Loucy (cell line): Measurements from ENCODE around the gene PPARG.
"Not testable (repeated sequence)": the region's sequence is repeated elsewhere in the genome, so short reads cannot be mapped to it uniquely, and the experiment has no call there.

Experiments used
- H2AFZ ChIP-seq: fragments of 200-600 bp; sonication (generic); 2 replicates; pipeline ENCODE4 v1.6.0; 2016; ENCODE audit warnings: antibody characterized with exemption, mild to moderate bottlenecking, low read length, moderate library complexity
- H3F3A ChIP-seq: fragments of 200-600 bp; 2 replicates; pipeline ENCODE4 v1.6.0; 2016; ENCODE audit warnings: antibody characterized with exemption, low read depth, mild to moderate bottlenecking
- H3K27me3 ChIP-seq: fragments of 200-600 bp; sonication (generic); 2 replicates; pipeline ENCODE4 v1.6.1; 2014; ENCODE audit warnings: low read length, mild to moderate bottlenecking; ENCODE audit not compliant: insufficient read depth, poor library complexity, severe bottlenecking
- H3K36me3 ChIP-seq: fragments of 200-600 bp; sonication (generic); 2 replicates; pipeline ENCODE4 v1.6.1; 2016; ENCODE audit warnings: low read length; ENCODE audit not compliant: insufficient read depth
- H3K4me1 ChIP-seq: fragments of 200-600 bp; sonication (generic); 2 replicates; pipeline ENCODE4 v1.5.1; 2014; ENCODE audit warnings: low read length, mild to moderate bottlenecking; ENCODE audit not compliant: insufficient read depth, poor library complexity, severe bottlenecking
- H3K4me2 ChIP-seq: fragments of 200-600 bp; sonication (generic); 2 replicates; pipeline ENCODE4 v1.6.0; 2014; ENCODE audit warnings: antibody characterized with exemption, low read length, low read depth, mild to moderate bottlenecking; ENCODE audit not compliant: poor library complexity, severe bottlenecking
- H3K4me3 ChIP-seq: fragments of 200-600 bp; sonication (generic); 2 replicates; pipeline ENCODE4 v1.5.1; 2014; ENCODE audit warnings: low read length, mild to moderate bottlenecking, mixed read lengths; ENCODE audit not compliant: poor library complexity, severe bottlenecking
- H3K79me2 ChIP-seq: fragments of 200-600 bp; sonication (generic); 2 replicates; pipeline ENCODE4 v1.6.1; 2014; ENCODE audit warnings: low read length; ENCODE audit not compliant: insufficient read depth
- H3K9ac ChIP-seq: fragments of 200-600 bp; sonication (generic); 2 replicates; pipeline ENCODE4 v1.6.0; 2014; ENCODE audit warnings: mild to moderate bottlenecking, low read depth, low read length, moderate library complexity; ENCODE audit not compliant: poor library complexity, severe bottlenecking
- H3K9me2 ChIP-seq: fragments of 200-600 bp; sonication (generic); replicated peaks from 2 replicates; pipeline ENCODE4 v1.6.1; 2016; ENCODE audit warnings: low read depth, low read length, mixed read lengths
- H3K9me3 ChIP-seq: fragments of 200-600 bp; sonication (generic); 2 replicates; pipeline ENCODE4 v1.6.1; 2014; ENCODE audit warnings: mild to moderate bottlenecking, antibody characterized with exemption, low read length, low read depth; ENCODE audit not compliant: insufficient read depth
- H4K20me1 ChIP-seq: fragments of 200-600 bp; sonication (generic); 2 replicates; pipeline ENCODE4 v1.6.0; 2014; ENCODE audit warnings: antibody characterized with exemption, low read length, mild to moderate bottlenecking; ENCODE audit not compliant: insufficient read depth, poor library complexity, severe bottlenecking
- CTCF ChIP-seq: fragments of 200-600 bp; sonication (generic); conservative IDR thresholded peaks from 2 replicates; pipeline ENCODE4 v1.5.1; 2014; ENCODE audit warnings: mild to moderate bottlenecking, antibody characterized with exemption, low read length
- EZH2phosphoT487 ChIP-seq: fragments of 200-600 bp; IDR thresholded peaks from 2 replicates; pipeline ENCODE4 v1.6.1; 2018; ENCODE audit warnings: antibody characterized with exemption, mild to moderate bottlenecking, moderate library complexity, borderline replicate concordance

PPARG gene

GRCh38 chr3:12383218-12383617 lies 94.3 kb downstream of the PPARG start:
- Histone ChIP-seq H3K4me3 (no peak overlapping the region), H3K4me2 (no peak overlapping the region), H3K9ac (no peak overlapping the region), H3K4me1 (peaks cover 35% of the 10 kb centered on the region), H4K20me1 (no peaks in the 10 kb centered on the region), H3K9me2 (no peaks in the 10 kb centered on the region), H3F3A (no peaks in the 10 kb centered on the region; the same call in 1 of the 2 replicates), H2AFZ (no peak overlapping the region), H3K79me2 (no peaks in the 10 kb centered on the region), H3K9me3 (no peaks in the 10 kb centered on the region), H3K36me3 (no peaks in the 10 kb centered on the region), H3K27me3 (peaks cover 5% of the 10 kb centered on the region)
- TF ChIP-seq CTCF, result no peak
- TF ChIP-seq EZH2phosphoT487, result no peak

- Histone ChIP-seq H3K9me3 (no peaks in the 10 kb centered on the region), H3K36me3 (no peaks in the 10 kb centered on the region)
Measured at GRCh38 chr3:12384451-12385233, 95.8 kb downstream of the PPARG start.

GRCh38 chr3:12386514-12387291 lies 97.8 kb downstream of the PPARG start:
- H3F3A ChIP-seq, H3K27me3 ChIP-seq, H3K9me2 ChIP-seq, H4K20me1 ChIP-seq, H3K4me3 ChIP-seq, H2AFZ ChIP-seq, H3K79me2 ChIP-seq, H3K4me2 ChIP-seq, H3K9ac ChIP-seq, H3K9me3 ChIP-seq, H3K36me3 ChIP-seq: not testable (repeated sequence)
- peaks cover 11% of the 10 kb centered on the region for H3K4me1 ChIP-seq

More at GRCh38 chr3:12384451-12385233, 95.8 kb downstream of the PPARG start:
- TF ChIP-seq CTCF (no peak), EZH2phosphoT487 (no peak)
- peak overlapping the region; percentile 7 for H3K4me2 ChIP-seq
- no peak overlapping the region for H2AFZ ChIP-seq
- no peaks in the 10 kb centered on the region for H3K9me2 ChIP-seq
- no peaks in the 10 kb centered on the region for H3K79me2 ChIP-seq
- H3K9ac ChIP-seq, result no peak overlapping the region
- peaks cover 5% of the 10 kb centered on the region for H3K27me3 ChIP-seq
- H3K4me3 ChIP-seq, result no peak overlapping the region
- peaks cover 30% of the 10 kb centered on the region for H3K4me1 ChIP-seq
- H4K20me1 ChIP-seq, result no peaks in the 10 kb centered on the region
- no peaks in the 10 kb centered on the region; the same call in 1 of the 2 replicates for H3F3A ChIP-seq
